Effector memory CD8-positive, alpha-beta T cell (primary cell): ENCODE results near the gene SP8.
"Not testable (repeated sequence)": the region's sequence is repeated elsewhere in the genome, so short reads cannot be mapped to it uniquely, and the experiment has no call there.

Experiments
- ATAC-seq: fragments of 150-1000 bp; cut with Tn5 transposase; replicated peaks from 2 replicates; pipeline ENCODE4 v1.10.0; 2021; ENCODE audit warnings: mild to moderate bottlenecking, moderate library complexity
- DNase-seq, 3 experiments: peaks; one replicate each; pipeline ENCODE4 v3.0.0; 2021
- H3K27ac Mint-ChIP-seq, 2 donors: one replicate each; pipeline ENCODE4 v1.8.0; 2022; ENCODE audit warnings: mild to moderate bottlenecking in 2 of 2, mixed read lengths in 2 of 2, moderate library complexity in 2 of 2
- H3K27me3 Mint-ChIP-seq, 2 donors: one replicate each; pipeline ENCODE4 v1.8.0; 2022; ENCODE audit warnings: mixed read lengths in 2 of 2
- H3K36me3 Mint-ChIP-seq: one replicate; pipeline ENCODE4 v1.8.0; 2022; ENCODE audit warnings: mild to moderate bottlenecking, moderate library complexity, mixed read lengths; ENCODE audit not compliant: insufficient read depth
- H3K4me1 Mint-ChIP-seq, 2 donors: one replicate each; pipeline ENCODE4 v1.8.0; 2022; ENCODE audit warnings: low read depth in 2 of 2, mixed read lengths in 2 of 2
- H3K4me3 Mint-ChIP-seq, 2 donors: one replicate each; pipeline ENCODE4 v1.8.0; 2022; ENCODE audit warnings: mild to moderate bottlenecking in 2 of 2, mixed read lengths in 2 of 2, moderate library complexity in 2 of 2
- H3K9me3 Mint-ChIP-seq, 2 donors: one replicate each; pipeline ENCODE4 v1.8.0; 2022; ENCODE audit warnings: mixed read lengths in 2 of 2
- total RNA-seq, 9 experiments: gene quantifications; one replicate each; lab custom pipeline; 2026; lab: John Stamatoyannopoulos, UW

SP8 gene
- total RNA-seq, result 0 to 0.12 (median 0) reads per million in 9 experiments

DNA sequence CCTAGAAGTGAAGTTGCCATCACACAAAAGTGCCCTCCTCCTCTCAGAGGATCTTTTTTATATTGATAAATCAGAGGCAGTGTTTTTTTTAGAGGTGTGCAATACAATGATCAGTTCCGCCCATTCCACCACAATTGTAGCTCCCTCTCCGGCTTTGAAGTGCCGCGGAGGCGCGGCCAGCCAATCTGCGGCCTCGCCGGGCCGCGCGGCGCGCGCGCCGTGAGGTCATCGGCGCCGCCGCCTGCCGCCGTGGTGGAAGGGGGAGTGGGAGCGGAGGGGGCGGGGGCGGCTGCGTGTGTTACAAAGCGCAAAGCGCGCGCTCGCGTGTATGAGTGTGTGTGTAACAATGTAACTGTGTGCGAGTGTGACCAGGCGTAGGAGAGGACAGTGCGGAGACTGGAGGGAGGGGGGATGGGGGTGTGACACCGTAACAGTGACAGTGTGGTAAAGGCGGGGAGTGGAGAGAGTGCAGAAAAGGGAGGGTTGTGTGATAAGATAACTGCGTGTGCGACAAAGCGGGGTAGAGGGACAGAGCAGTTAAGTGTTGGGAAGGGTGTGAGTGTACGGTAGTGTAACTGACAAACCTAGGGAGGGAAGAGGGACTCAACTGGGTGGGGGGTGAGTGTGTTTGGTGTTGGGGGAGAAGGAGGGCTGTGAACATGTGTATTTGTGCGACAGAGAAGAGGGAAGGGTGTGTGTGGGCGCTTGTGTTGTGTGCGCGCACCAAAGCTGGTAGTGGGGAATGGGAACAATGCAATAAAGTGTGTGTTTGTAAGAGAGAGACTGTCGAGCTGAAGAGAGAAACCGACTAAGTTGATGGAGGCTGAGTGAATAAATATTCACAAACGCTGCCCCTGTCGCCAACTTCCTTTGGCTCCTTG, at the start of gene SP8:
SP8 (minus strand) TSS at position 108 of the 881 bp plus-strand sequence; CDS start at position 20, 88 bp downstream.
- DNase-seq, result no peak
- Mint-ChIP-seq H3K27me3 (peaks cover 63 to 81% of the 10 kb centered on the region in 2 donors), H3K9me3 (peaks cover 0 to 11% of the 10 kb centered on the region in 2 donors), H3K36me3 (peaks cover 13% of the 10 kb centered on the region), H3K4me1 (peaks cover 9 to 17% of the 10 kb centered on the region in 2 donors), H3K27ac (peak within 1 kb of the TSS in 1 of 2 donors; percentile 11), H3K4me3 (peak within 1 kb of the TSS; percentile 64 to 70)
- ATAC-seq, result no peak

DNA sequence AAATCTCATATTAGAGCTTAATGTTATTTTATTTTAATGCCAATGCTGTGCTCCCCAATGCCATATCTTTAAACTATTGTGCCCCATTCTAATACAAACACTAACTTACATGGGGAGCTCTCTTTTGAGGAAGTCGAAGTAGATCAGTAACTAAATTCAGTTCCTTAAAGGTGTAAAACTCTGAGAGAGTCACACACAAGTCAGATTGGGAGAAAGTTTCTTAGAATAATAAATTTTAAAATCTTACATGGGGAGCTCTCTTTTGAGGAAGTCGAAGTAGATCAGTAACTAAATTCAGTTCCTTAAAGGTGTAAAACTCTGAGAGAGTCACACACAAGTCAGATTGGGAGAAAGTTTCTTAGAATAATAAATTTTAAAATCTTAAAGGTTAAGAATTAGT, 49.7 kb upstream of the SP8 start:
- not testable (repeated sequence) for DNase-seq, H3K36me3 Mint-ChIP-seq, H3K4me1 Mint-ChIP-seq, H3K9me3 Mint-ChIP-seq, H3K27ac Mint-ChIP-seq, H3K4me3 Mint-ChIP-seq, ATAC-seq, H3K27me3 Mint-ChIP-seq

GRCh38 chr7:20835111-20835750, 48.5 kb upstream of the SP8 start:
- ATAC-seq (no peak), DNase-seq (no peak)
- no peak overlapping the region for H3K4me3 Mint-ChIP-seq
- H3K27me3 Mint-ChIP-seq, result peaks cover 0 to 11% of the 10 kb centered on the region in 2 donors
- no peaks in the 10 kb centered on the region for H3K9me3 Mint-ChIP-seq
- no peaks in the 10 kb centered on the region for H3K36me3 Mint-ChIP-seq
- H3K27ac Mint-ChIP-seq, result no peak overlapping the region
- no peaks in the 10 kb centered on the region for H3K4me1 Mint-ChIP-seq

DNA sequence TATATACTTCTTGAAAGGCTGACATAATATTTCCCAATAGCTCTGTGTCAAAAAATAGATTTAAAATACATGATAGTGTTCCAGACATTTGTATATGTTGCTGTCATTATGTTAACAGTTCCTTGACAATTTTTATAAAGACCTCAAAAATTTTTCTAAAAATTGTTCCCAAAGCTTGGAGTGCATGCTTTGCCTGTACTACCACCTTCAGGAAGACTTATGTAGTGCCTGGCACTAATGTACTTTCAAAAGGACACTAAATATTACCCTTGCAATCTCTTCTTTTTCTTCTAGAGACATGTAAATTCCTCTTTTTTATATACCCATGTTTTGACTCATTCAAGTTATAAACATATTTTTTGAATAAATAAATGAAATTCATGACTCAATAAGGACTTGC, 48.0 kb upstream of the SP8 start:
- no peaks in the 10 kb centered on the region for H3K4me1 Mint-ChIP-seq
- no peaks in the 10 kb centered on the region for H3K9me3 Mint-ChIP-seq
- no peak for DNase-seq
- H3K27ac Mint-ChIP-seq, result no peak overlapping the region
- ATAC-seq, result no peak
- H3K4me3 Mint-ChIP-seq, result no peak overlapping the region
- peaks cover 0 to 16% of the 10 kb centered on the region in 2 donors for H3K27me3 Mint-ChIP-seq
- no peaks in the 10 kb centered on the region for H3K36me3 Mint-ChIP-seq

GRCh38 chr7:20831956-20832355, 45.3 kb upstream of the SP8 start:
- Mint-ChIP-seq H3K4me3 (no peak overlapping the region), H3K9me3 (no peaks in the 10 kb centered on the region), H3K27ac (no peak overlapping the region), H3K36me3 (no peaks in the 10 kb centered on the region), H3K27me3 (peaks cover 0 to 19% of the 10 kb centered on the region in 2 donors), H3K4me1 (no peaks in the 10 kb centered on the region)
- ATAC-seq (no peak), DNase-seq (no peak)

- Mint-ChIP-seq H3K27ac (no peak overlapping the region), H3K4me1 (no peaks in the 10 kb centered on the region), H3K27me3 (peaks cover 0 to 19% of the 10 kb centered on the region in 2 donors), H3K4me3 (no peak overlapping the region), H3K9me3 (no peaks in the 10 kb centered on the region), H3K36me3 (no peaks in the 10 kb centered on the region)
- ATAC-seq, result no peak
- no peak for DNase-seq
Measured at GRCh38 chr7:20831451-20831850, 44.8 kb upstream of the SP8 start.

GRCh38 chr7:20828947-20829346, 42.3 kb upstream of the SP8 start:
- H3K27ac Mint-ChIP-seq, result no peak overlapping the region
- no peaks in the 10 kb centered on the region for H3K9me3 Mint-ChIP-seq

DNA sequence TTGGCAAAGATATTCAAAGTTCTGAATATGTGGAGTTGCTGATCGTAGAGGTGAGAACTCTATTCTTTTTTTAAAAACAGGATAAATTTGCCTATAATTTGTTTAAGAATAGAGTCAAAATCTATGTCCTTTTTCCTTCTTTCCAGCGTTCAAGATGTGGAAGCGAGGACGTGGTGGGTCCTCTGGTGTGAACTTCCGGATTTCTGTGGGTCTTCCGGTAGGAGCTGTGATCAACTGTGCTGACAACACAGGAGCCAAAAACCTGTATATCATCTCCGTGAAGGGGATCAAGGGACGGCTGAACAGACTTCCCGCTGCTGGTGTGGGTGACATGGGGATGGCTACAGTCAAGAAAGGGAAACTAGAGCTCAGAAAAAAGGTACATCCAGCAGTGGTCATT, 40.5 kb upstream of the SP8 start:
- Mint-ChIP-seq H3K9me3 (no peaks in the 10 kb centered on the region), H3K36me3 (no peaks in the 10 kb centered on the region), H3K27ac (no peak overlapping the region), H3K4me3 (no peak overlapping the region), H3K4me1 (no peaks in the 10 kb centered on the region), H3K27me3 (peaks cover 0 to 19% of the 10 kb centered on the region in 2 donors)
- no peak for ATAC-seq
- DNase-seq, result no peak

More at GRCh38 chr7:20828947-20829346, 42.3 kb upstream of the SP8 start:
- H3K36me3 Mint-ChIP-seq, result no peaks in the 10 kb centered on the region
- H3K4me3 Mint-ChIP-seq, result no peak overlapping the region
- peaks cover 0 to 19% of the 10 kb centered on the region in 2 donors for H3K27me3 Mint-ChIP-seq
- DNase-seq (no peak), ATAC-seq (no peak)
- H3K4me1 Mint-ChIP-seq, result no peaks in the 10 kb centered on the region

- Mint-ChIP-seq H3K36me3 (no peaks in the 10 kb centered on the region), H3K4me3 (no peak overlapping the region), H3K27me3 (peaks cover 0 to 12% of the 10 kb centered on the region in 2 donors), H3K27ac (no peak overlapping the region), H3K9me3 (no peaks in the 10 kb centered on the region), H3K4me1 (no peaks in the 10 kb centered on the region)
- ATAC-seq (no peak), DNase-seq (no peak)
Measured at GRCh38 chr7:20826243-20826642, 39.6 kb upstream of the SP8 start.

DNA sequence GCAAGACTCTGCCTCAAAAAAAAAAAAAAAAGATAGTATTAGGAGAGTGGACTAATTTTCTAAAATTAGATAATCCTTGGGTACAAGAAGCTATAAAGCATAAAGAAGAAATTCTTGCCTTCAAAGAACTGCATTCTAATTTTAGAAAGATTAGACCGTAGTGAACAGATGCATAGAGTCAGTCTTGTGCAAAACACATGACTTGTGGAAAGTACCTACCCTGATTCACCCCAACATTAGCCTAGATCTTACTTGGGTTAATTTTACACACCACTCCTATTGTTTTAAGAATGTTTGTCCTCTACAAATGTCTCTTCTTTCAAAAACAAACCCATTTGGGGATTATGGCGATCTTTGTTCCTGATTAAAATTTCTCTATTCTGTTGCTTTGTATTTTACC, 38.9 kb upstream of the SP8 start:
- Mint-ChIP-seq H3K27ac (no peak overlapping the region), H3K9me3 (no peaks in the 10 kb centered on the region), H3K4me3 (no peak overlapping the region), H3K27me3 (peaks cover 0 to 9% of the 10 kb centered on the region in 2 donors), H3K36me3 (no peaks in the 10 kb centered on the region), H3K4me1 (no peaks in the 10 kb centered on the region)
- ATAC-seq (no peak), DNase-seq (no peak)

DNA sequence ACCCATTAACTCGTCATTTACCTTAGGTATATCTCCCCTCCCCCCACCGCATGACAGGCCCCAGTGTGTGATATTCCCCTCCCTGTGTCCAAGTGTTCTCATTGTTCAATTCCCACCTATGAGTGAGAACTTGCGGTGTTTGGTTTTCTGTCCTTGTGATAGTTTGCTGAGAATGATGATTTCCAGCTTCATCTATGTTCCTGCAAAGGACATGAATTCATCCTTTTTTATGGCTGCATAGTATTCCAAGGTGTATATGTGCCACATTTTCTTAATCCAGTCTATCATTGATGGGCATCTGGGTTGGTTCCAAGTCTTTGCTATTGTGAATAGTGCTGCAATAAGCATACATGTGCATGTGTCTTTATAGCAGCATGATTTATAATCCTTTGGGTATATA, 34.7 kb upstream of the SP8 start:
- not testable (repeated sequence) for H3K9me3 Mint-ChIP-seq, H3K4me3 Mint-ChIP-seq, H3K4me1 Mint-ChIP-seq, ATAC-seq, H3K27me3 Mint-ChIP-seq, H3K27ac Mint-ChIP-seq, DNase-seq, H3K36me3 Mint-ChIP-seq

GRCh38 chr7:20816372-20816959, 29.8 kb upstream of the SP8 start:
- Mint-ChIP-seq H3K27me3 (no peaks in the 10 kb centered on the region), H3K27ac (no peak overlapping the region), H3K4me1 (no peaks in the 10 kb centered on the region), H3K9me3 (no peaks in the 10 kb centered on the region), H3K36me3 (no peaks in the 10 kb centered on the region), H3K4me3 (no peak overlapping the region)
- DNase-seq, result no peak
- ATAC-seq, result no peak

- H3K27me3 Mint-ChIP-seq, result peaks cover 5 to 7% of the 10 kb centered on the region in 2 donors
- no peak overlapping the region for H3K4me3 Mint-ChIP-seq
- DNase-seq, result no peak
- H3K27ac Mint-ChIP-seq, result no peak overlapping the region
- no peaks in the 10 kb centered on the region for H3K9me3 Mint-ChIP-seq
- H3K36me3 Mint-ChIP-seq, result no peaks in the 10 kb centered on the region
- no peaks in the 10 kb centered on the region for H3K4me1 Mint-ChIP-seq
- no peak for ATAC-seq
Measured at GRCh38 chr7:20804345-20804744, 17.7 kb upstream of the SP8 start.
